ENCODE results near the gene NECTIN1.

The NECTIN1 gene

GRCh38 chr11:119617340-119617713 is 111.7 kb downstream of the NECTIN1 start:
- peaks cover 4% of the 10 kb centered on the region for H3K9me3 ChIP-seq (ENCODE audit: control insufficient read depth, low read length)
- no peak overlapping the region for H3K9ac ChIP-seq (ENCODE audit: low read length)
- H3K4me3 ChIP-seq (ENCODE audit: low read length), result no peak overlapping the region
- H3K36me3 ChIP-seq (ENCODE audit: control insufficient read depth, insufficient read depth, low read length, severe bottlenecking), result no peaks in the 10 kb centered on the region
- DNase-seq (ENCODE audit: low read depth), result no peak
- no peaks in the 10 kb centered on the region for H3K27me3 ChIP-seq (replicated peaks; ENCODE audit: control insufficient read depth, insufficient read depth, low read length)
- peaks cover 5% of the 10 kb centered on the region for H3K4me1 ChIP-seq (ENCODE audit: control insufficient read depth, insufficient read depth, low read length)

GRCh38 chr11:119616586-119617339 is 112.2 kb downstream of the NECTIN1 start:
- H3K9me3 ChIP-seq (ENCODE audit: control insufficient read depth, low read length), result peaks cover 8% of the 10 kb centered on the region
- H3K9ac ChIP-seq (ENCODE audit: low read length), result no peak overlapping the region
- no peak overlapping the region for H3K4me3 ChIP-seq (ENCODE audit: low read length)
- H3K36me3 ChIP-seq (ENCODE audit: control insufficient read depth, insufficient read depth, low read length, severe bottlenecking), result no peaks in the 10 kb centered on the region
- H3K27me3 ChIP-seq (replicated peaks; ENCODE audit: control insufficient read depth, insufficient read depth, low read length), result no peaks in the 10 kb centered on the region
- H3K4me1 ChIP-seq (ENCODE audit: control insufficient read depth, insufficient read depth, low read length), result peaks cover 5% of the 10 kb centered on the region
- DNase-seq (ENCODE audit: low read depth), result no peak

GRCh38 chr11:119615882-119616196 is 113.2 kb downstream of the NECTIN1 start:
- H3K9me3 ChIP-seq (ENCODE audit: control insufficient read depth, low read length), result peaks cover 8% of the 10 kb centered on the region
- H3K9ac ChIP-seq (ENCODE audit: low read length), result no peak overlapping the region
- H3K4me1 ChIP-seq (ENCODE audit: control insufficient read depth, insufficient read depth, low read length), result peaks cover 5% of the 10 kb centered on the region
- DNase-seq (ENCODE audit: low read depth), result no peak
- no peak overlapping the region for H3K4me3 ChIP-seq (ENCODE audit: low read length)
- no peaks in the 10 kb centered on the region for H3K36me3 ChIP-seq (ENCODE audit: control insufficient read depth, insufficient read depth, low read length, severe bottlenecking)
- H3K27me3 ChIP-seq (replicated peaks; ENCODE audit: control insufficient read depth, insufficient read depth, low read length), result no peaks in the 10 kb centered on the region

DNA sequence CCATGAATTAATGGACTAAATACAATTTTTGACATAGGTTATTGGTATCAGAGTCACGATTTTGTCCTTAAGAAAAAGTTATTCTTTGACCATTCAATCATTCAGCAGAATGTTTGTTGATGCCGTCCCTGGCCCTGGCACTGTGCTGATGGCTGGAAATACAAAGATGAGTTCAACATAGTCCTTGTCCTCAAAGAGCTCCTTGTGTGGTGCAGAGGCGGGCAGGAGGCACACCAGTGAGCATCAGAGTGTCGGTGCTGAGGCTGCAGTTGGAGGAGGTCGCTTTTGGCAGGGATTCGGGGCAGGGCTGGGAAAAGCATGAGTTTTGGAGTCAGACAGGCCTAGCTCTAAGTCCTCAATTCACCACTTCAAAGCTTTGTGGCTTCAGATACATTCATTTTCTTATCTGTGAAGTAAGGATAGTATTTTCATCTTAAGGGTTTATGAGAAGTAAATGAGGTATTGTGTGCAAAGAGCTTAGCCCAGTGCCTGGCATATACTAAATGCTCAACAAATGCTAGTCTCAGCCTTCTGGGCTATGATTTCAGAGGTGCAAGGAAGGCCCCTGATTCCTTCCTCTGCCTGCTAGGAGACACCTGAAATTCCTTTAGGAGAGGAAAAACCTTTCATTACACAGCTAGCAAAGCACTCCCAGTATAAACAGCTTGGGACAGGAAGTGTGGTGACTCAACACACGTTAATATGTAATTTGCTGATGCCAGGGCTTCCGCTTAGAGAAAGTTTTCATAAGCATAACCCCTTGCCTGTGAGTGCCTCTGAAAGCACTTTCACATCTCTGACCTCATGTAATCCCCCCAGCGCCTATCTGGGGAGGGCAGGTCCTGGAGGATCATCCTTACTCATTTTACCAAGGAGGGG is 113.8 kb downstream of the NECTIN1 start:
- peaks cover 5% of the 10 kb centered on the region for H3K4me1 ChIP-seq (ENCODE audit: control insufficient read depth, insufficient read depth, low read length)
- DNase-seq (ENCODE audit: low read depth), result peak; percentile 41

GRCh38 chr11:119614222-119615002 is 114.6 kb downstream of the NECTIN1 start:
- H3K9me3 ChIP-seq (ENCODE audit: control insufficient read depth, low read length), result peaks cover 8% of the 10 kb centered on the region
- H3K4me3 ChIP-seq (ENCODE audit: low read length), result no peak overlapping the region
- DNase-seq (ENCODE audit: low read depth), result no peak
- peaks cover 5% of the 10 kb centered on the region for H3K4me1 ChIP-seq (ENCODE audit: control insufficient read depth, insufficient read depth, low read length)
- H3K36me3 ChIP-seq (ENCODE audit: control insufficient read depth, insufficient read depth, low read length, severe bottlenecking), result no peaks in the 10 kb centered on the region
- H3K9ac ChIP-seq (ENCODE audit: low read length), result no peak overlapping the region
- no peaks in the 10 kb centered on the region for H3K27me3 ChIP-seq (replicated peaks; ENCODE audit: control insufficient read depth, insufficient read depth, low read length)

More for the DNA sequence above, 113.8 kb downstream of the NECTIN1 start:
- H3K4me3 ChIP-seq (ENCODE audit: low read length), result no peak overlapping the region
- no peaks in the 10 kb centered on the region for H3K27me3 ChIP-seq (replicated peaks; ENCODE audit: control insufficient read depth, insufficient read depth, low read length)
- H3K9ac ChIP-seq (ENCODE audit: low read length), result no peak overlapping the region
- peaks cover 8% of the 10 kb centered on the region for H3K9me3 ChIP-seq (ENCODE audit: control insufficient read depth, low read length)
- H3K36me3 ChIP-seq (ENCODE audit: control insufficient read depth, insufficient read depth, low read length, severe bottlenecking), result no peaks in the 10 kb centered on the region

GRCh38 chr11:119612814-119613213 is 116.2 kb downstream of the NECTIN1 start:
- H3K4me3 ChIP-seq (ENCODE audit: low read length), result no peak overlapping the region
- DNase-seq (ENCODE audit: low read depth), result no peak
- peaks cover 5% of the 10 kb centered on the region for H3K4me1 ChIP-seq (ENCODE audit: control insufficient read depth, insufficient read depth, low read length)
- H3K9ac ChIP-seq (ENCODE audit: low read length), result no peak overlapping the region
- H3K9me3 ChIP-seq (ENCODE audit: control insufficient read depth, low read length), result peaks cover 8% of the 10 kb centered on the region
- H3K27me3 ChIP-seq (replicated peaks; ENCODE audit: control insufficient read depth, insufficient read depth, low read length), result no peaks in the 10 kb centered on the region
- no peaks in the 10 kb centered on the region for H3K36me3 ChIP-seq (ENCODE audit: control insufficient read depth, insufficient read depth, low read length, severe bottlenecking)

DNA sequence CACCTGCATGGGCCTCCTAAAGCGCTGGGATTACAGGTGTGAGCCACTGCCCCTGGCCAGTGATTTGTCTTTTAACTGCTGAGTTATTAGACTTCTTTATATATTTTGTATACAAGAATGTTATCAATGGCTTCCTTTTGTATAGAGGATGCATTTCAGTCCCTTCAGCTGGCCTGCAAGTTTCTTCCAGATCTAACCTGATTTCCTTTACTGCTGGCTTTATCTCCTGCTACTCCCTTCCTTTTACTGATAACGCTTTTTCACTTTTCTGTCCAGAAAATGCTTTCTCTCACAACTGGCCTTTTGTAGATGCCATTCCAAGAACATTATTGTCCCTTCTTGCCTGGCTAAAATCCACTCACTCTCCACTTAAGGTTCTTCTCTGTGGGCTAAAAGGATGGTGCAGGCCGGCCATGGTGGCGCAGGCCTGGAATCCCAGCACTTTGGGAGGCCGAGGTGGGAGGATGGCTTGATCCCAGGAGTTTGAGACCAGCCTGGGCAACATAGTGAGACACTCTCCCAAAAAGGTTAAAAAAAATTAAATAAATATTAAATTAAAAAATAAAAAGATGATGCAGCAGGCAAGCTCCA is 118.1 kb downstream of the NECTIN1 start:
- Histone ChIP-seq H3K36me3 (ENCODE audit: control insufficient read depth, insufficient read depth, low read length, severe bottlenecking) (no peaks in the 10 kb centered on the region), H3K9me3 (ENCODE audit: control insufficient read depth, low read length) (peaks cover 8% of the 10 kb centered on the region), H3K9ac (ENCODE audit: low read length) (no peak overlapping the region), H3K4me1 (ENCODE audit: control insufficient read depth, insufficient read depth, low read length) (peaks cover 4% of the 10 kb centered on the region), H3K4me3 (ENCODE audit: low read length) (no peak overlapping the region), H3K27me3 (replicated peaks; ENCODE audit: control insufficient read depth, insufficient read depth, low read length) (peaks cover 6% of the 10 kb centered on the region)
- no peak for DNase-seq (ENCODE audit: low read depth)

DNA sequence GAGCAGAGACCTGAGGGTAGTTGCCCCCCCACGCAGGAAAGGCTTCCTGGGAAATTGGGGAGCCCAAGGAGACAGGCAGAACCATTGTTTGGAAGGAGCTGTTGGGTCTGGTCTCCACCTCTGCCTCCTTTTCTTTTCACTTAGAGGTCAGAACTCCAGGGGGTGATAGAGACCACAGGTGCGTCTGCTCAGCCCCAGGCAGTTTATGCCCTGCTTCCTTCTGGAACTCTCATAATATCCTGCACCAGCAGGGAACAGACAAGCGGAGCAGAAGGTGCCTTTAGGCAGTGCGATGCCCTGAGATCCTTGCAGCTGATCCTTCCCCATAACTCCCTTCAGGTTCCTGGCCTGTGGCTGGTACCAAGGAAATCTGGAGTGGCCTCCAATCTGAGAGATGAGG is 120.2 kb downstream of the NECTIN1 start:
- no peak overlapping the region for H3K9ac ChIP-seq (ENCODE audit: low read length)
- H3K4me1 ChIP-seq (ENCODE audit: control insufficient read depth, insufficient read depth, low read length), result no peaks in the 10 kb centered on the region
- no peak for DNase-seq (ENCODE audit: low read depth)
- H3K4me3 ChIP-seq (ENCODE audit: low read length), result no peak overlapping the region
- H3K36me3 ChIP-seq (ENCODE audit: control insufficient read depth, insufficient read depth, low read length, severe bottlenecking), result no peaks in the 10 kb centered on the region
- peaks cover 8% of the 10 kb centered on the region for H3K9me3 ChIP-seq (ENCODE audit: control insufficient read depth, low read length)
- peaks cover 6% of the 10 kb centered on the region for H3K27me3 ChIP-seq (replicated peaks; ENCODE audit: control insufficient read depth, insufficient read depth, low read length)

- Histone ChIP-seq H3K36me3 (ENCODE audit: control insufficient read depth, insufficient read depth, low read length, severe bottlenecking) (no peaks in the 10 kb centered on the region), H3K27me3 (replicated peaks; ENCODE audit: control insufficient read depth, insufficient read depth, low read length) (peaks cover 7% of the 10 kb centered on the region), H3K9me3 (ENCODE audit: control insufficient read depth, low read length) (peaks cover 8% of the 10 kb centered on the region), H3K9ac (ENCODE audit: low read length) (no peak overlapping the region), H3K4me1 (ENCODE audit: control insufficient read depth, insufficient read depth, low read length) (no peaks in the 10 kb centered on the region), H3K4me3 (ENCODE audit: low read length) (no peak overlapping the region)
- DNase-seq (ENCODE audit: low read depth), result no peak
These were observed 120.8 kb downstream of the NECTIN1 start for GRCh38 chr11:119608201-119608600.

DNA sequence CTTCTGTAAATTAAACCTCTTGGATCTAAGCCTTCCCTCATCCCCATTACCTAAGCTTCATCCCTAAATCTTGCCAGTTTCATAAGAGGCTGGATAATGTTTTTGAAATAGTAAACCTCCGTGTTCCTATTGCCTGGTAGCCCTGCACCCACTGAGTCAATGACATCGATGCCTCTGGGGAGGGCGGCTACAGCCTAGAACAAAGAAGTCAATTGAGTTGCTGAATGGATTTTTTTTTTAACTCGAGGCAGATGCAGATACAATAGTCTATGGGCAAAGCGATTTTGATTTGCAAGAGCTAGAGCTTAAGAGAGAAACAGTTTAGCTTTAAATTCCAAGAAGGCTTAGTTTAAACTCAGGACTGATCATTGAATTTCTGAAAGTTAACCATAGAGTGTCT is 121.3 kb downstream of the NECTIN1 start:
- peaks cover 8% of the 10 kb centered on the region for H3K9me3 ChIP-seq (ENCODE audit: control insufficient read depth, low read length)
- H3K27me3 ChIP-seq (replicated peaks; ENCODE audit: control insufficient read depth, insufficient read depth, low read length), result peaks cover 10% of the 10 kb centered on the region
- no peaks in the 10 kb centered on the region for H3K4me1 ChIP-seq (ENCODE audit: control insufficient read depth, insufficient read depth, low read length)
- H3K9ac ChIP-seq (ENCODE audit: low read length), result no peak overlapping the region
- no peak overlapping the region for H3K4me3 ChIP-seq (ENCODE audit: low read length)
- DNase-seq (ENCODE audit: low read depth), result no peak
- H3K36me3 ChIP-seq (ENCODE audit: control insufficient read depth, insufficient read depth, low read length, severe bottlenecking), result no peaks in the 10 kb centered on the region

All from adipocyte (in vitro differentiated cells).